H9 (cell line): ENCODE results near the gene NOXRED1. TPM values are rescaled to one million over a fixed set of nuclear protein-coding genes. Genes with fewer than 3 reads are reported as not detected.

Source experiments
- DNase-seq: peaks from one replicate; pipeline ENCODE4 v3.0.0-alpha.2; 2017
- H2AFZ ChIP-seq: one replicate; pipeline ENCODE4 v1.6.1; 2013; ENCODE audit warnings: mild to moderate bottlenecking, low read length, control low read depth, moderate library complexity
- H2AK5ac ChIP-seq: 2 replicates; pipeline ENCODE4 v1.6.1; 2013; ENCODE audit warnings: low read length, control low read depth, mixed read lengths; ENCODE audit not compliant: insufficient read length
- H2BK120ac ChIP-seq: one replicate; pipeline ENCODE4 v1.6.1; 2013; ENCODE audit warnings: low read depth, mild to moderate bottlenecking, low read length, control low read depth, inconsistent platforms; ENCODE audit not compliant: poor library complexity, severe bottlenecking
- H2BK12ac ChIP-seq: 2 replicates; pipeline ENCODE4 v1.6.1; 2013; ENCODE audit warnings: low read length, control low read depth, mixed read lengths, low read depth; ENCODE audit not compliant: insufficient read length
- H2BK15ac ChIP-seq: 2 replicates; pipeline ENCODE4 v1.6.1; 2013; ENCODE audit warnings: low read depth, low read length, control low read depth
- H2BK20ac ChIP-seq: one replicate; pipeline ENCODE4 v1.6.1; 2013; ENCODE audit warnings: low read depth, mild to moderate bottlenecking, low read length, control low read depth, inconsistent platforms; ENCODE audit not compliant: poor library complexity, severe bottlenecking
- H2BK5ac ChIP-seq: 2 replicates; pipeline ENCODE4 v1.6.1; 2013; ENCODE audit warnings: low read length, control low read depth, mixed read lengths; ENCODE audit not compliant: insufficient read length
- H3K14ac ChIP-seq: 2 replicates; pipeline ENCODE4 v1.6.1; 2013; ENCODE audit warnings: low read length, control low read depth; ENCODE audit not compliant: insufficient read depth
- H3K18ac ChIP-seq: 2 replicates; pipeline ENCODE4 v1.6.1; 2013; ENCODE audit warnings: low read depth, mild to moderate bottlenecking, mixed read lengths, low read length, control low read depth; ENCODE audit not compliant: insufficient read length
- H3K23ac ChIP-seq: 2 replicates; pipeline ENCODE4 v1.6.1; 2013; ENCODE audit warnings: low read length, control low read depth, mixed read lengths, low read depth; ENCODE audit not compliant: insufficient read length
- H3K23me2 ChIP-seq: 2 replicates; pipeline ENCODE4 v1.6.1; 2013; ENCODE audit warnings: low read depth, mild to moderate bottlenecking, mixed read lengths, low read length, control low read depth; ENCODE audit not compliant: insufficient read length, poor library complexity, severe bottlenecking
- H3K27ac ChIP-seq: 2 replicates; pipeline ENCODE4 v1.5.1; 2013; ENCODE audit warnings: low read length, control low read depth, mixed read lengths, low read depth; ENCODE audit not compliant: insufficient read length
- H3K27me3 ChIP-seq: 2 replicates; pipeline ENCODE4 v1.6.1; 2013; ENCODE audit warnings: low read length, control low read depth, inconsistent platforms; ENCODE audit not compliant: insufficient read depth
- H3K4ac ChIP-seq: 2 replicates; pipeline ENCODE4 v1.6.1; 2013; ENCODE audit warnings: low read depth, mild to moderate bottlenecking, control low read depth, inconsistent platforms, low read length, moderate library complexity
- H3K4me1 ChIP-seq: 2 replicates; pipeline ENCODE4 v1.6.1; 2013; ENCODE audit warnings: low read length, control low read depth, inconsistent platforms; ENCODE audit not compliant: insufficient read depth
- H3K4me2 ChIP-seq: 2 replicates; pipeline ENCODE4 v1.6.1; 2013; ENCODE audit warnings: low read length, control low read depth, mixed read lengths; ENCODE audit not compliant: insufficient read length, insufficient read depth
- H3K56ac ChIP-seq: 2 replicates; pipeline ENCODE4 v1.6.1; 2013; ENCODE audit warnings: low read depth, mild to moderate bottlenecking, mixed read lengths, low read length, control low read depth; ENCODE audit not compliant: insufficient read length
- H3K79me1 ChIP-seq: 2 replicates; pipeline ENCODE4 v1.6.1; 2013; ENCODE audit warnings: low read depth, mild to moderate bottlenecking, moderate library complexity, low read length, control low read depth, inconsistent platforms; ENCODE audit not compliant: insufficient read depth, poor library complexity, severe bottlenecking
- H3K79me2 ChIP-seq: 2 replicates; pipeline ENCODE4 v1.6.1; 2013; ENCODE audit warnings: low read length, control low read depth, inconsistent platforms; ENCODE audit not compliant: insufficient read depth
- H3K9ac ChIP-seq: 2 replicates; pipeline ENCODE4 v1.6.1; 2013; ENCODE audit warnings: low read length, control low read depth, mixed read lengths; ENCODE audit not compliant: insufficient read length; ENCODE audit errors: extremely low read depth
- H3K9me3 ChIP-seq: one replicate; pipeline ENCODE4 v1.6.1; 2013; ENCODE audit warnings: low read depth, low read length, inconsistent platforms; ENCODE audit not compliant: control insufficient read depth
- H3T11ph ChIP-seq: one replicate; pipeline ENCODE4 v1.6.1; 2013; ENCODE audit warnings: mild to moderate bottlenecking, low read length, control low read depth, inconsistent platforms
- H4K20me1 ChIP-seq: one replicate; pipeline ENCODE4 v1.6.1; 2013; ENCODE audit not compliant: control insufficient read depth, insufficient read length, insufficient read depth
- H4K5ac ChIP-seq: 2 replicates; pipeline ENCODE4 v1.6.1; 2013; ENCODE audit warnings: low read depth, mild to moderate bottlenecking, mixed read lengths, low read length, control low read depth; ENCODE audit not compliant: insufficient read length
- H4K8ac ChIP-seq: replicated peaks from 2 replicates; pipeline ENCODE4 v1.6.1; 2013; ENCODE audit warnings: low read length, control low read depth, mixed read lengths, low read depth; ENCODE audit not compliant: insufficient read length
- H4K91ac ChIP-seq: 2 replicates; pipeline ENCODE4 v1.6.1; 2013; ENCODE audit warnings: low read depth, mild to moderate bottlenecking, moderate library complexity, mixed read lengths, low read length, control low read depth; ENCODE audit not compliant: insufficient read length
- H3K27ac Mint-ChIP-seq, 3 experiments: 2 replicates in 2 of 3; 3 replicates in 1 of 3; pipeline ENCODE4 v1.8.0; 2020 to 2021; ENCODE audit warnings: mixed read lengths in 3 of 3, mild to moderate bottlenecking in 1 of 3, moderate library complexity in 1 of 3
- H3K27me3 Mint-ChIP-seq: 2 replicates; pipeline ENCODE4 v1.8.0; 2021; ENCODE audit warnings: low read depth, mild to moderate bottlenecking, moderate library complexity, mixed read lengths
- H3K36me3 Mint-ChIP-seq, 3 experiments: 2 replicates in 2 of 3; 3 replicates in 1 of 3; pipeline ENCODE4 v1.8.0; 2020 to 2021; ENCODE audit warnings: low read depth in 3 of 3, mixed read lengths in 3 of 3; ENCODE audit not compliant: insufficient read depth in 1 of 3
- H3K4me1 Mint-ChIP-seq, 2 experiments: 2 replicates each; pipeline ENCODE4 v1.8.0; 2020; ENCODE audit warnings: mixed read lengths in 2 of 2
- H3K4me3 Mint-ChIP-seq, 2 experiments: 2 replicates in 1 of 2; 3 replicates in 1 of 2; pipeline ENCODE4 v1.8.0; 2020 to 2021; ENCODE audit warnings: mild to moderate bottlenecking in 2 of 2, mixed read lengths in 2 of 2, moderate library complexity in 1 of 2
- H3K9me3 Mint-ChIP-seq, 2 experiments: 2 replicates in 1 of 2; 3 replicates in 1 of 2; pipeline ENCODE4 v1.8.0; 2020; ENCODE audit warnings: mild to moderate bottlenecking in 2 of 2, mixed read lengths in 2 of 2, moderate library complexity in 1 of 2
- WGBS: extraction: QIAGEN DNeasy Blood & Tissue Kit; methylation state at CpG from one replicate; pipeline ENCODE4 v1.1.7; 2013; ENCODE audit warnings: missing lambda C conversion rate, low lambda C conversion rate, mixed read lengths; ENCODE audit not compliant: insufficient read length; ENCODE audit errors: extremely low coverage; 5-methylcytosine and 5-hydroxymethylcytosine counted together
- total RNA-seq: library from RNA; stranded (reverse); gene quantifications from 2 replicates; pipeline ENCODE4 v1.2.1, GENCODE V29; 2021
- TF ChIP-seq, protein P1 (sequence below): fragments of 200-600 bp; sonication (generic); conservative IDR thresholded peaks from 3 replicates; pipeline ENCODE4 v1.8.0; 2021; ENCODE audit warnings: antibody characterized with exemption, mild to moderate bottlenecking

NOXRED1 gene
- total RNA-seq, 1 experiment from 2014 or later: not detected

DNA sequence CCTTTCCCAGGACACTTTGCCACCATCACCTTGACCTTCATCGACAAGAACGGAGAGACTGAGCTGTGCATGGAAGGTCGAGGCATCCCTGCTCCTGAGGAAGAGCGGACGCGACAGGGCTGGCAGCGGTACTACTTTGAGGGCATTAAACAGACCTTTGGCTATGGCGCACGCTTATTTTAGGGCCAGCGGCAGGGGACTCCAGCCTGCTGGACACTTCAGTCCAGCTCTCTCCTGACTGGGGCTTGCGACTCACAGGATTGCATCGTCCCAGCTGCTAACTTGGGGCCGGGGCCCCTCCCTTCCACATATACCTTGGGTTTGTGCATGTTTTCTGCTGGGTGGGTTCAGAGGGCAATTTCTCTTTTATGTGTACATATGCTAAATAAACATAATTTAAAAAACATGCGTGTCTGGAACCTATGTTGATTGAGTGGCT lies 45.8 kb upstream of the NOXRED1 start:
- Histone ChIP-seq H2BK15ac (no peak overlapping the region), H3K4me2 (no peak overlapping the region)
- peak overlapping the region in 2 of 3 experiments; percentile 6 to 80; a peak in 5 of 7 replicates for H3K27ac Mint-ChIP-seq

More for the DNA sequence above, 45.8 kb upstream of the NOXRED1 start:
- no peak overlapping the region for H3K4ac ChIP-seq
- Mint-ChIP-seq H3K4me1 (peaks cover 15 to 19% of the 10 kb centered on the region in 2 experiments), H3K9me3 (no peaks in the 10 kb centered on the region), H3K27me3 (no peaks in the 10 kb centered on the region; the same call in none of the 2 replicates), H3K4me3 (no peak overlapping the region), H3K36me3 (peaks cover 33 to 55% (median 45%) of the 10 kb centered on the region in 3 experiments)
- H3K23ac ChIP-seq: no peak overlapping the region
- no CpG with 5 or more reads among the region's 14 CpGs for WGBS
- H3K23me2 ChIP-seq: no peaks in the 10 kb centered on the region
- no peak overlapping the region for H4K5ac ChIP-seq
- H2AK5ac ChIP-seq: no peak overlapping the region
- no peaks in the 10 kb centered on the region for H3K79me1 ChIP-seq
- DNase-seq: no peak
- H3K9ac ChIP-seq: no peak overlapping the region
- H2AFZ ChIP-seq: no peak overlapping the region
- no peaks in the 10 kb centered on the region for H4K20me1 ChIP-seq
- H3K27ac ChIP-seq: no peak overlapping the region
- H3K9me3 ChIP-seq: no peaks in the 10 kb centered on the region
- no peaks in the 10 kb centered on the region for H3K27me3 ChIP-seq
- no peak overlapping the region for H2BK5ac ChIP-seq
- H3K4me1 ChIP-seq: peaks cover 8% of the 10 kb centered on the region; the same call in 1 of the 2 replicates
- no peak overlapping the region for H4K8ac ChIP-seq
- no peak overlapping the region for H2BK12ac ChIP-seq
- H2BK120ac ChIP-seq: no peak overlapping the region
- no peak overlapping the region for H3K18ac ChIP-seq
- H3K79me2 ChIP-seq: no peaks in the 10 kb centered on the region
- H2BK20ac ChIP-seq: no peak overlapping the region
- no peak overlapping the region for H3T11ph ChIP-seq
- H3K56ac ChIP-seq: no peak overlapping the region
- H4K91ac ChIP-seq: no peak overlapping the region
- TF ChIP-seq, protein P1, sequence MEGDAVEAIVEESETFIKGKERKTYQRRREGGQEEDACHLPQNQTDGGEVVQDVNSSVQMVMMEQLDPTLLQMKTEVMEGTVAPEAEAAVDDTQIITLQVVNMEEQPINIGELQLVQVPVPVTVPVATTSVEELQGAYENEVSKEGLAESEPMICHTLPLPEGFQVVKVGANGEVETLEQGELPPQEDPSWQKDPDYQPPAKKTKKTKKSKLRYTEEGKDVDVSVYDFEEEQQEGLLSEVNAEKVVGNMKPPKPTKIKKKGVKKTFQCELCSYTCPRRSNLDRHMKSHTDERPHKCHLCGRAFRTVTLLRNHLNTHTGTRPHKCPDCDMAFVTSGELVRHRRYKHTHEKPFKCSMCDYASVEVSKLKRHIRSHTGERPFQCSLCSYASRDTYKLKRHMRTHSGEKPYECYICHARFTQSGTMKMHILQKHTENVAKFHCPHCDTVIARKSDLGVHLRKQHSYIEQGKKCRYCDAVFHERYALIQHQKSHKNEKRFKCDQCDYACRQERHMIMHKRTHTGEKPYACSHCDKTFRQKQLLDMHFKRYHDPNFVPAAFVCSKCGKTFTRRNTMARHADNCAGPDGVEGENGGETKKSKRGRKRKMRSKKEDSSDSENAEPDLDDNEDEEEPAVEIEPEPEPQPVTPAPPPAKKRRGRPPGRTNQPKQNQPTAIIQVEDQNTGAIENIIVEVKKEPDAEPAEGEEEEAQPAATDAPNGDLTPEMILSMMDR: no peak
- no peak overlapping the region for H3K14ac ChIP-seq
